Sciatic nerve (tissue), 2 donors: ENCODE results near the gene TSPAN32. TPM values are rescaled to one million over a fixed set of nuclear protein-coding genes. Genes with fewer than 3 reads are reported as not detected.
"Not testable (repeated sequence)": the region's sequence is repeated elsewhere in the genome, so short reads cannot be mapped to it uniquely, and the experiment has no call there.

Experiments
- ATAC-seq: fragments of 200-7000 bp; cut with Tn5 transposase; one replicate; pipeline ENCODE4 v1.9.1; 2020; ENCODE audit warnings: mild to moderate bottlenecking, moderate library complexity
- DNase-seq: peaks from one replicate; pipeline ENCODE4 v3.0.0-alpha.2; 2020; ENCODE audit warnings: low spot score
- intact Hi-C: fragments of 100-400 bp; cut with DNase I; formaldehyde crosslinking; loops from one replicate; pipeline ENCODE4 v1.14.2; 2022
- total RNA-seq: library from RNA; stranded (reverse); fragmentation: NEBNext Ultra II Directional; extraction: Animal tissue kit (Norgen Biotek cat#: 25700); gene quantifications from one replicate; pipeline ENCODE4 v1.2.1, GENCODE V29; 2021
- donor health status: DM: no; HTN: no; CAD: no.
- donor health status: DM: no; HTN: no; CAD: no.

Gene TSPAN32
- total RNA-seq, 1 donor from 2014 or later, result 7.3 TPM

DNA sequence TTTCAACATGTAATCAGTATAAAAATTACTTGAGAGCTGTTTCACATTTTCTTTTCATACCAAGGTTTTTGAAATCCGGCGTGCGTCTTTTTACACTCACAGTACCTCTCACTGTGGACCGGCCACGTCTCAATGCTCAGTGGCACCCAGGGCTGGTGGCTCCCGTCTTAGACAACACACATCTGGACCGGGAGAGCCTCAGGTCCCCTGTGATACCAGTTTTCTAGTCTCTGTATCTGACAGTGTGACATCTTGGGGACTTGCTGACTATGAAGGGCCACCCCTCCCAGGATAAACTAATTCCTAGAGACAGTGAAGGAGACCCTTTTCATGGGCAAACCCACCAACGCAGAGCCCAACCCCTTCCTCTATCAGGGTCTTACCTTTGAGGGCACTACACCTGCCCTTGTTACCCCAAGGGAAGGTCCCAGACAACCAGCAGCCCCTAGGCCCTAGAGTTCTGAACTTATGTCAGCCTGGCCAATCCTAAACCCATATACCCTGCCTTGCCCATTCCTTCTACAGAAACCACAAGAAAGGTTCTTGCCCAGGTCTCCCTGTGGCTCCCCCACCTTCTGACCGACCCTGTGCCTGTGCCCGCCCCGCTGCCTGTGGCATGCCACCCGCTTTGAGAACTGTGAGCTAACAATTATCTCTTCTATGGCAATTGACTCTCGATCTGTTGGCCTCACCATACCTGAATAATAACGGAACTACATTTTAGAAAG lies 25.4 kb upstream of the TSPAN32 start:
- intact Hi-C loops, result no loop called here
- no peak for ATAC-seq

GRCh38 chr11:2277008-2277346 lies 24.8 kb upstream of the TSPAN32 start:
- DNase-seq (peak; percentile 58), ATAC-seq (peak; percentile 52)
- intact Hi-C loops, result no loop called here

More for the DNA sequence above, 25.4 kb upstream of the TSPAN32 start:
- DNase-seq, result peak; percentile 45

GRCh38 chr11:2277933-2278523 lies 23.8 kb upstream of the TSPAN32 start:
- intact Hi-C loops, result no loop called here
- peak; percentile 80 for ATAC-seq
- no peak for DNase-seq

- DNase-seq (no peak), ATAC-seq (no peak)
- intact Hi-C loops, result no loop called here
These were observed 21.6 kb upstream of the TSPAN32 start for GRCh38 chr11:2280208-2280607.

DNA sequence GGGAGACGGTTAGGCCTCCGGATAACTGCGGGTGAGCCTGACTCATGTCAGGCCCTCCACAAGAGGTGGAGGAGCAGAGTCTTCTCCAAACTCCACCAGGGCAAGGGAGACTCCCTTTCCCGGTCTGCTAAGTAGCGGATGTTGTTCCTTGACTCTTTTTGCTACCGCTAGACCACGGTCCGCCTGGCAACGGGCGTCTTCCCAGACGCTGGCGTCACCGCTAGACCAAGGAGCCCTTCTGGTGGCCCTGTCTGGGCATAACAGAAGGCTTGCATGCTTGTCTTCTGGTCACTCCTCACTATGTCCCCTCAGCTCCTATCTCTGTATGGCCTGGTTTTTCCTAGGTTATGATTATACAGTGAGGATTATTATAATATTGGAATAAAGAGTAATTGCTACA lies 15.5 kb upstream of the TSPAN32 start:
- intact Hi-C loops, DNase-seq, ATAC-seq: not testable (repeated sequence)

DNA sequence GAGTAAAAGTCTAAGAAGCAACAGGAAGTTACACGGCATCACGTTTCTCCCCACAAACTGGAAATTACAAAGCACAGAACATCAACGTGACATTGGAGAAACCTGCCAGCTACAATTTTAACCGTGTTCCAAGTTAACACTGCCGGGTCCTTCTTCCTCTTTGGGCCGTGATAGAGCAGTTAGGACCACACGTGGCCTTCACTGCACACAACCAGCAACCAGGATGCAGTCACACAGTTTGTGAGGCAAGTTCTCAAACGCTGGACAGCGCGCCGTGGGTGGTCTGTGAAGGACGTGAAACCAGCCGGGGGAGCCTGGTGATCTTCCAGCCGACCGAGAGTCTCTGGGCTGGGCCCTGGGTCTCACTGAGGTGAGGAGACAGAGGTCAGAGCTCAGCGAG lies 14.7 kb upstream of the TSPAN32 start:
- DNase-seq (peak; percentile 73), ATAC-seq (peak; percentile 95)

GRCh38 chr11:2289350-2289749 lies 12.5 kb upstream of the TSPAN32 start:
- intact Hi-C loops, result no loop called here
- DNase-seq, result no peak

More for the DNA sequence above, 14.7 kb upstream of the TSPAN32 start:
- intact Hi-C loops, result no loop called here

GRCh38 chr11:2289859-2290258 lies 12.0 kb upstream of the TSPAN32 start:
- intact Hi-C loops, result no loop called here
- ATAC-seq (no peak), DNase-seq (peak; percentile 37)

More at GRCh38 chr11:2289350-2289749, 12.5 kb upstream of the TSPAN32 start:
- no peak for ATAC-seq

DNA sequence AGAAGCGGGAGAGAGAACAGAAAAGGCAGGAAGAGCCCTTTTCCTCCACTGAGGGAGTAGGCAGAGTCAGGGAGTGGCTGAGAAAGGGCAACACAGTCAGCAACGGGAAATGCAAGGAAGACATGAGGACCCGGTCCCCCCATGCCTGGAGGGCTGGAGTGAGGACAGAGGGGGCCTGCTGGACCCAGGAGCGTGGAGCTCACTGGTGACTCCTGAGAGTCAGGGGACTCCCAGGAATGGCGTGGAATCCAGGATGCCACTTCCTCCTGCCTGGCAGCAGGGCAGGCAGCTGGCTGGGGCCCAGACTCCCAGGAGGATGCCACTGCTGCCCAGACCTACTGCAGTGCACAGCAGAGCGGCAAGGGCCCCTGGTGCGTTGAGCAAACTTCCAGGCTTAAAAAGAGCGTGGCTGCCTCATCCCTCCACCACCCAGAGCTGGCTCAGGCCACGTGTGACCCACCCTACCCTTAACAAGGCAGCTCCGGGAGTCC lies 11.4 kb upstream of the TSPAN32 start:
- peak; percentile 32 for DNase-seq

DNA sequence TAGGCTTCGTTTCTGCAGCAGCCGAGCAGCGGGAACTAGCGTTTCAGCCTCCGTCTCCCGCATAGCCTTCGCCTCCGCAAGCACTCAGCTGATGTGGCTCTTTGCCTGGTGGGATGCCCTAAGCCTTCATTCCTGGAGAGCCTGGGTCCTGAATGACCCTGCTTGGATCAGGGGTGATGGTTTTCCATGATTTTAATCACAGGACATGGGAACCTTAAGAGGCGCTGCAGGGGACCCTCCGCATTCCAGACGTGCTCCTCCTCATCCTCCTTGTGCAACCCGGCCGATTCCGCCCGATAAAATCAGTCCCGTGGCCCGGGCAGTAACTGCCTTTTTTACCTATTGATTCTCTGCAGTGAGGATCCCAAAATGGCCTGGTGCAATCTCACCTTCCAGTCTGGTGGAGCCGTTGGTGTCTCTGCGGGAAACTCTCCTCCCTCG lies 8.3 kb upstream of the TSPAN32 start:
- DNase-seq (peak; percentile 41), ATAC-seq (no peak)
- intact Hi-C loops, result no loop called here

More for the DNA sequence above, 11.4 kb upstream of the TSPAN32 start:
- intact Hi-C loops, result no loop called here
- no peak for ATAC-seq

DNA sequence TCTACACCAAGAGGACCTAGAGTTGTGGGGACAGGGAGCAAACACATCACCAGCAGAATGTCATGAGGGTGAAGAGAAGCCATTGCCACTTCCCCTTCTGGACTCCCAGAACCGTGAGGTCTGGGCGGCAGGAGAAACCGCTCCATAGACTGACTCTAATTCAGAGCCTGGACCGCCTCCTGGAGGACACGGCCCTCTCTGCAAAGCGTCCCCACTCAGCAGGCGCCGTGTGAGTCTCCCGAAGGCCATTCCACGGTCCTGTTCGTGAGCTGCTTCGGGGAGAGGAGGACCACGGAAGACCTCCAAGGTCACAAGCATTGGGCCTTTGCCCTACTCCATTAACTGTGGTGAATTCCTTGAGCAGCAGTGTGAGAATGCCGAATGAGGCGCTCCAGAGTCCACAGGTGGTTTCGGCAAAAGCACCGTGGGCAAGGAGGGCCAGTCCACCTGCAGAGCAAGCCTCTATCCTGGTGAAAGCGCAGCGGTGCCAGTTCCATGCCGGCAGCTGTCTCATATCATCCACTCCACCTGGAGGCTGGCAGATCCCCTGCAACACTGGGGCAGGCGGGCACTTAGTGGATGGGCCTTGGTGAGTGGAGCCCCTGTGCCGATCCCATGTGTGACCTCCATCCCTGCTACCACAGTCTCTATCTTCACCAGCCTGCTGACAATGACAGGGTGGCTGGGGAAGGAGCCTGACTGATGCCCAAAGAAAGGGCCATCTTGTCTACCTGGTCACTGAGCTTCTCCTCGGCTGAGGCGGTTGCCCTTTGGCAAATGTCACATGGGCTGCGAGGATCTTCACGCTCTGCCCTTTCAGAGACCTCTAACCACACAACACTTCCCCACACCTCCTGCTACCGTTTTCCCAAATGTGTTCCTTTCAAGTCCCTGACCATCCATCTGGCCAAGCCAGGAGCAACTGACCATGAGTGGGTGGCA lies 7.6 kb upstream of the TSPAN32 start:
- ATAC-seq (peak; percentile 49), DNase-seq (peak; percentile 62)
- intact Hi-C loops, result no loop called here

DNA sequence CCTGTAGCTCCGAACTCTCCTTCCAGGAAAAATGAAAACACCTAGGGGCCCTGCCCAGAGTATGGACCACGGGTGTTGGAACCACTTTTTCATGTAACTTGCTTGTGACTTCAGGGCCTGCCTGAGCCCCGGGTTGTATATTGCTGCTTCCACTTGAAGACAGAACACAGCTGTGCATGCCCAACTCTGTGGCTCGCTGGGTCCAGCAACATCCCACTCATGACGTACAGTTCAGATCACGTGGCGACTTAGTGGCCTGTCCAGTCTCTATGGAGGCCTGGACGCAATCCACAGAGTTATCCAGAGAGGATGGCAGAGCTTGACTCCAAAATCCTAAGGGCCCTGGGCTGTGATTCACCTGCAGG lies 6.9 kb upstream of the TSPAN32 start:
- ATAC-seq (no peak), DNase-seq (peak; percentile 43)
- intact Hi-C loops, result loop anchor here (5.0 kb wide), 1 partner anchor 98 kb away; no protein-coding TSS in a partner anchor

DNA sequence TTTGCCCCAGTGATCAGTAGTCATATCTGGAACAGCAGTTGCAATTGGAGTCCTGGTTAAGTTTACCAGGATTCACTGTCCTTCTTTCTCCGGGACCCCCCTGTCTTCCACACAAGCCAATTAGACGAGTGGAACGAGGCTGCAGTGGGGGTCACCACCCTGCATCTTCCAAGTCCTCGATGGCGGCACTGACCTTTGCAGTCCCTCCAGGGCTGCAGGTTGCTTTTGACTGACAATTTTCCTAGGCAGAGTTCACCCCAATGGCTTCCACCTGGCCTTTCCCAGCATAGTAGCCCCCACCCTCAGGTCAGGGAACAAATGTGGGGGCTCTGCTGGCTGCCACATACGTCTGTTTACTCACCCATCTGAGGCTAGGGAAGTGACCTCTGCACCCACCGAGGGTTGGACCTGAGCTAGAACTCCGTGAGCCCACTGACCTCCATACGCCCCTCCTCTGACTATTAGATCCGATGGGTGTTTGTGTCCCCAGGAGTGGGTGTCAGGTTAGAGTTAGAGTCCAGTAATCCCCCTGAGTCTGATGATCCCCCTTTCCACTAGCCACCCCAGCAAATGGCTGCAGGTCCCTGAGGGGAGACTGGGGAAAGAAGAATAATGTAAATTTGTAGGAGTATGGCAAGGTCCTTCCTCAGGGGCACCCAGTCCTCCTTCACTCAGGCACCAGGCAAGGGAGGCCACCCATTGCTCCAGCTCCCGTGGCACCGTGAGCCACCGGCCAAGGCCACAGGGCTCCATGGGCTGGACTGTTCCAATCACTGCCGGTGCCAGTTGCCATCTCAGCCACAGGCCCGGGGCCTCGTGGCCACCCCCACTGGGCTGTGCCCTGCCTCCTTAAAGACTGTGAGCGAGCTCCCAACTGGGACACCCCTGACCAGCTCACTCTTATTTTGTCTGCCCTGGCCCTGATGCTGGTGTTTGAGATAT lies 5.6 kb upstream of the TSPAN32 start:
- intact Hi-C loops, result loop anchor here (5.0 kb wide), 1 partner anchor 99 kb away; no protein-coding TSS in a partner anchor

GRCh38 chr11:2296913-2297622 lies 4.7 kb upstream of the TSPAN32 start:
- ATAC-seq (no peak), DNase-seq (peak; percentile 50)
- intact Hi-C loops, result loop anchor here (5.0 kb wide), 1 partner anchor 100 kb away; no protein-coding TSS in a partner anchor

More for the DNA sequence above, 5.6 kb upstream of the TSPAN32 start:
- ATAC-seq (no peak), DNase-seq (peak; percentile 43)

- ATAC-seq, result no peak
- no peak for DNase-seq
- intact Hi-C loops, result loop anchor here (5.0 kb wide), 1 partner anchor 100 kb away; no protein-coding TSS in a partner anchor
These were observed 4.2 kb upstream of the TSPAN32 start for GRCh38 chr11:2297623-2298030.

DNA sequence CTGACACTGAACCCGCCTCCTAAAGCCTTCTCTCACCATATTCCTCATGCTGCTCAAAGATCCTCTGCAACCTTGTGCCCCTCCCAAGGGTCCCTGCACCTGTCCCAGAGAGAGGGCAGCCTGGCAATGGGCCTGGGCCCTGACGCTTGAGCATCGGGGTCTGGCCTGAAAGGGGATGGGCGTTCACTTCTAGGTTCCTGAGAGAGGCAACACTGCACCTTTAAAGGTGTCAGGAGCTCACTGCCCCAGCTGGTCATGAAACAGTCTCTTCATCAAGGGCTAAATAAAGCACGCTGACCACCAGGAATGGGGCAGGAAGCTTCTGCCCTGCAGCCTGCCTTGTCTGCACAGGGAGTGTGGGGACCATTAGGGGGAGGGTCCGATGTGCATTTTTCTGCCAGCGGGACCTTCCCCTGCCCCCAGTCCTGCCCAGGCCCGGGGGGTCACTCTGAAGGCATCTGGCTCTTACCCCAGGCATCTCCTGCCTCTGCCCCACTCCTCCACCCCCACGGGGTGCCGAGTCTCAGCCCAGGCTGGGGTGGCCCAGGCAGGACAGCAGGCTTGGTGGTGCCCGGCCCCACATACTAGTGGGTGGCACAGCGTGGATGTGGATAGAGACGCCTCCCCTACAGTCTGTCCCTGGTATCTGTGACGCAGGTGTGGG lies 3.5 kb upstream of the TSPAN32 start:
- ATAC-seq (no peak), DNase-seq (peak; percentile 53)
- intact Hi-C loops, result loop anchor here (5.0 kb wide), 1 partner anchor 101 kb away; no protein-coding TSS in a partner anchor
